ENCODE results near the gene ANKRD28.

- TF ChIP-seq POLR2AphosphoS5 (IDR thresholded peaks at IDR 0.05) (no peak), EP300 (IDR thresholded peaks at IDR 0.05) (no peak), CTCF (IDR thresholded peaks at IDR 0.05) (no peak)
Observed at GRCh38 chr3:15660055-15660935, 137.5 kb downstream of the ANKRD28 start.
